Measurements from ENCODE around the gene ACAA2.
"Not testable (repeated sequence)": the region's sequence is repeated elsewhere in the genome, so short reads cannot be mapped to it uniquely, and the experiment has no call there.

ACAA2 gene

GRCh38 chr18:49819823-49820671, 6.7 kb upstream of the ACAA2 start:
- no peak for DNase-seq
- in situ Hi-C loops (cut with HindIII; ENCODE audit: low pct_ligation_motif_present, low pct_unique_long_range_greater_than_20kb, low sequenced_read_pairs): no loop called here

DNA sequence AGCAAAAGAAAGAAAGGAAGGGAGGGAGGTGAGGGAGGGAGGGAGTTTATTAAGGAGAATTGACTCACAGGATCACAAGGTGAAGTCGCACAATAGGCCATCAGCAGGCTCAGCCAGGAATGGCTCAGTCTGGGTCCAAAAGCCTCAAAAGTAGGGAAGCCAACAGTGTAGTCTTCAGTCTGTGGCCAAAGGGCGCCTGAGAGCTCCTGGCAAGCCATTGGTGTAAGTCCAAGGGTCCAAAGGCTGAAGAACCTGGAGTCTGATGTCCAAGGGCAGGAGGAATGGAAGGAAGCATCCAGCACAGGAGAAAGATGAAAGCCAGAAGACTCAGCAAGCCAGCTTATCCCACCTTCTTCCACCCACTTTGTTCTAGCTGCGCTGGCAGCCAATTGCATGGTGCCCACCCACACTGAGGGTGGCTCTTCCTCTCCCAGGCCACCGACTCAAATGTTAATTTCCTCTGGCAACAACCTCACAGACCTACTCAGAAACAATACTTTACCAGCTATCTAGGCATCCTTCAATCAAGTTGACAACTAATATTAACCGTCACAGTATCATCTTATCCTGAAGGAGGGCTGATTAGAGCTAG, 5.8 kb upstream of the ACAA2 start:
- DNase-seq: no peak
- in situ Hi-C loops (cut with HindIII; ENCODE audit: low pct_ligation_motif_present, low pct_unique_long_range_greater_than_20kb, low sequenced_read_pairs): no loop called here

DNA sequence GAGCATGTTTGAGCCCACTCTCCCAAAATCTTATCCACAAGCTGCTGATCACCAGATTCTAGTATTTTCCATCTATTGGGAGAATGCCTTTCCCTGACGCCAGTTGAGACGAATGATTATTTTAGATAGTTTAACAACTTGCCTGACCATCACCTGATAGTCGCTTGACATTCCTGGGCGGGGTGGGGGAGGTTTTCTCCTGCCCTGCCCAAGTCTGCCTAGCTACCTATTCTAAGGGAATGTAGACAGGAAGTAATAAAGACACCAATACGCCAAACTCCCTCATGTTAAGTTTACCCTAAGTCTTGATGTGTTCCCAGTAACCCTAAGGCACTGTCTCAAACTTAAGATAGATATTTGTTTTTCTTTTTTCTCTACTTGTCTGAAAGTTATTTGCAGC, 4.6 kb upstream of the ACAA2 start:
- no peak for DNase-seq
- in situ Hi-C loops (cut with HindIII; ENCODE audit: low pct_ligation_motif_present, low pct_unique_long_range_greater_than_20kb, low sequenced_read_pairs): no loop called here

DNA sequence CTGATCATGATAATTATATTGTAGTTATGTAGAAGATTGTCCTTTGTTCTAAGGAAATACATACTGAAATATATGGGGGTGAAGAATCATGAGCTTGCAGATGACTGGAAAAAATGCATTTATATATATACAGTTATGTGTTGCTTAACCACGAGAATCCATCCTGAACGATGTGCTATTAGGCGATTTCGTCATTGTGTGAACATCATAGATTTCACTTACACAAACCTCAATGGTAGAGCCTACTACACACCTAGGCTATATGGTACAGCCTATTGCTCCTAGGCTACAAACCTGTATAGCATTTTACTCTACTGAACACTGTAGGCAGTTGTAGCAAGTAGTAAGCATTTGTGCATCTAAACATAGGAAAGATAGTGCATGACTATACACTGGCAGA, 2.6 kb upstream of the ACAA2 start:
- no peak for DNase-seq
- in situ Hi-C loops (cut with HindIII; ENCODE audit: low pct_ligation_motif_present, low pct_unique_long_range_greater_than_20kb, low sequenced_read_pairs): no loop called here

DNA sequence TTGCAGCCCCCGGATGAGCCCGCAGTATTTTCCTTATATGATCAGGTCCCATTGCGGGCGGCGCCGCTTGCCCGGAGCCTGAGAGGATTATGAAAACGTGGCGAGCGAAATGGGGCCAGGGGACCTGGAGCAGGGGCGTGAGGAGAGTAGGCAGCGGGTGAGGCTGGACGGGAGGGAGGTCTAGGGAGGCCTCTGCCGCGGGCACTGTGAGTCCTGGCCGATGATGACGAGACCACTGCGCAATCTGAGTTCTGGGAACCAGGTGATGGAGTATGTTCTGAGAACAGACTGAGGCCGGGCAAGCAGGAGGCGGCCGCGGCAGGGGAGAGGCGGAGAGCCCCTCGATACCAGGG, 790 bp upstream of the ACAA2 start:
- peak; percentile 37 for DNase-seq
- in situ Hi-C loops (cut with HindIII; ENCODE audit: low pct_ligation_motif_present, low pct_unique_long_range_greater_than_20kb, low sequenced_read_pairs): no loop called here

DNA sequence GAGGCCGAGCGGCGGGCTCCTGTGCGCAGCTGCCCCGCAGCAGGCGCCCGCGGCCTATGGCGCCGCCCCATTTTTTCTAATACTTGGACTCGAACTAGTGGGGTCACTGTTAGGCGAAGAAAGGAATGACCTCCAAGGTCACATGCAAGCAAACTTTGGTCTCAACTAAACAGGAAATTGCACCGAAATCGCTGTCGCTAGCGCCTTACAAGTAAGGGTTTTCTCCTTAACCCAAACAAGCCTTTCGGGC, 339 bp downstream of the ACAA2 start:
- in situ Hi-C loops (cut with HindIII; ENCODE audit: low pct_ligation_motif_present, low pct_unique_long_range_greater_than_20kb, low sequenced_read_pairs): no loop called here
- peak; percentile 3 for DNase-seq

- no peak for DNase-seq
- in situ Hi-C loops (cut with HindIII; ENCODE audit: low pct_ligation_motif_present, low pct_unique_long_range_greater_than_20kb, low sequenced_read_pairs): no loop called here
Observed at GRCh38 chr18:49812286-49813068, 856 bp downstream of the ACAA2 start.

DNA sequence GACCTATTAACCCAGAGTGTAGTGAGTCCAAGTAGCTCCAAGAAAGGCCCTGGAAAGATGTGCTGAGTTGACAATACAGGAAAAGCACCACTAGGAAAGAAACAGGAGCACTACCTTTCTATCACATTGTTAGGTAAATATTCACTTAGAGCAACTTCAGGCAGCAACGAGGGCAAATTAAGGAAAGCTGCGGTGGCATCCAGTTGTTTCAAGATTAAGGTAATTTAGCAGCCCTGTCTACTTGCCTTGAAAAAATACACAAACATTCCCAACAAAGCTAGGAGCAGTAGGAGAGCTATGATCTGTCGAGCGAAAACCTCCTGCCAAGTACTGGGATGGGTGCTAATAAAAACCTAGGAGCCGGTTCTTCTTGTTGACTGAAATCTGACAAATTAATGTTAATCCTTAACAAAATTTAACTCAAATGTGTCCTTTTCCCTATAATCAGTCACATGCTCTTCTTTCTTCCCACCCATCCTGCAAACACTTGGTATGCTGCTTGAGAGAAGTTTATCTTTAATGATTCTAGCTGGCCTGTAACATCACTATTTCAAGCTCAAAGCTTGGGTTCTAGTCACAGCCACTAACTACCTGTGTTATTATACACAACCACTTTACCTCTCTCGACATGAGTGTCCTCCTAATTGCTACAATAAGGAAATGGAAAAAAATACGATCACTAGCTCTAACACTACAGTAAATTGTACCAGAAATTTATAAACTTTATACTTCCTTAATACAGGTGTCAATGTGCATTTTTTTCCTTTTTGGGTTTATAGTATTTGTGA, 2.0 kb downstream of the ACAA2 start:
- in situ Hi-C loops (cut with HindIII; ENCODE audit: low pct_ligation_motif_present, low pct_unique_long_range_greater_than_20kb, low sequenced_read_pairs): no loop called here
- no peak for DNase-seq

- in situ Hi-C loops (cut with HindIII; ENCODE audit: low pct_ligation_motif_present, low pct_unique_long_range_greater_than_20kb, low sequenced_read_pairs); DNase-seq: not testable (repeated sequence)
Observed at GRCh38 chr18:49808553-49809191, 4.7 kb downstream of the ACAA2 start.

GRCh38 chr18:49804096-49804495, 9.2 kb downstream of the ACAA2 start:
- in situ Hi-C loops (cut with HindIII; ENCODE audit: low pct_ligation_motif_present, low pct_unique_long_range_greater_than_20kb, low sequenced_read_pairs): no loop called here
- no peak for DNase-seq

DNA sequence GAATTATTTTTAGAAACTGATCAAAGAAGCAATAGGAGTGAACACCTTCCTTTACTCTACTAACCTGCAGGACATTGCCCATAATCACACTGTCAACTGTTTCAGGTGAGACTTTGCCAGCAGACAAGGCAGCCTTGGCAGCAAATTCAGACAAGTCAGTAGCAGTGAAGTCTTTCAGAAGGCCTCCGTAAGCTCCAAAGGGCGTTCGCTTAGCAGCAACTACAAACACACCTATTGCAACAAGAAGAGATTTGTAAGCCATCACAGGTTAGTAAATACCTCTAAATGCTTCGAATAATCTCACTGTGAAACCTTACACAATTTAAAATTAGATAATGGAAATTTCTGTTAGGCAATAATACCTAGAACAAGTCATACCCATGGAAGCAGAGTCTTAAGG, 10.7 kb downstream of the ACAA2 start:
- in situ Hi-C loops (cut with HindIII; ENCODE audit: low pct_ligation_motif_present, low pct_unique_long_range_greater_than_20kb, low sequenced_read_pairs): no loop called here
- DNase-seq: no peak

GRCh38 chr18:49800491-49800890, 12.8 kb downstream of the ACAA2 start:
- DNase-seq; in situ Hi-C loops (cut with HindIII; ENCODE audit: low pct_ligation_motif_present, low pct_unique_long_range_greater_than_20kb, low sequenced_read_pairs): not testable (repeated sequence)

- in situ Hi-C loops (cut with HindIII; ENCODE audit: low pct_ligation_motif_present, low pct_unique_long_range_greater_than_20kb, low sequenced_read_pairs); DNase-seq: not testable (repeated sequence)
Observed at GRCh38 chr18:49799806-49800205, 13.5 kb downstream of the ACAA2 start.

- DNase-seq: no peak
- in situ Hi-C loops (cut with HindIII; ENCODE audit: low pct_ligation_motif_present, low pct_unique_long_range_greater_than_20kb, low sequenced_read_pairs): no loop called here
Observed at GRCh38 chr18:49798001-49798400, 15.3 kb downstream of the ACAA2 start.

GRCh38 chr18:49795612-49796552, 17.5 kb downstream of the ACAA2 start:
- in situ Hi-C loops (cut with HindIII; ENCODE audit: low pct_ligation_motif_present, low pct_unique_long_range_greater_than_20kb, low sequenced_read_pairs): no loop called here
- DNase-seq: no peak

DNA sequence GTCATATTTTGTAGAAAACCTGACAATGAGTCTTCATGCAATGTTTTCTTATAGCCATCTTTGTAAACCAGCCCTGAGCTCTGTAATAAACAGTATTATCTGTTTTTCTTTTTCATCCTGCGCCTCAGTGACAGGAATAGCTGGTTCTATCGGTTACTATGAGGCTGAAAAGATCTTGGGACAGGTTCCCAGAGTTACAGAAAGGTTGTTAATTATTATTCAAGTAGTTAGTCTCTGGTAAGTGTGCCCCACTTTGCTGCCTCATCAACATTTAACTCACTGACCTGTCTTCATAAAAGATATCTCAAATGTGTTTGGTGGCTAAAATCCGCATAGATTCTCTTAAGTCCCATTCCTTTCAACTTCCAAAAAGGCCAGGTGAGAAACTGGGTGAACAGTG, 18.6 kb downstream of the ACAA2 start:
- DNase-seq: no peak
- in situ Hi-C loops (cut with HindIII; ENCODE audit: low pct_ligation_motif_present, low pct_unique_long_range_greater_than_20kb, low sequenced_read_pairs): no loop called here

DNA sequence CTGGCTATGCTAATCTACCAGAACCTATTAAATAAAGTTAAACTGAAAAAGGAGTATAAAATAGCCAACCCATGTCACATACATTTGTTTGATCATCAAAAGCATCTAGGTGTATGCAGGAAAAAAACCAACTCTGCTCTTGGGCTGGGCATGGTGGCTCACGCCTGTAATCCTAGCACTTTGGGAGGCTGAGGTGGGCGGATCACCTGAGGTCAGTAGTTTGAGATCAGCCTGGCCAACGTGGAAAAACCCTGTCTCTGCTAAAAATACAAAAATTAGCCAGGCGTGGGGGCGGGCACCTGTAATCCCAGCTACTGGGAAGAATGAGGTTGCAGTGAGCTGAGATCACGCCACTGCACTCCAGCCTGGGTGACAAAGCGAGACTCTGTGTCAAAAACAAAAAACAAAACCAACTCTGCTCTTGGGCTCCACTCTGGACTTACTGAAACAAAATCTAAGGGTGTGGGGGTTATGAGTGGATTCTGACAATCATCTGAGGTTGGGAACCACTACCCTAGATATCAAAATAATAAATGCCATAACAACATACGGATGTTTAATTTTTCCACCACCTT, 23.7 kb downstream of the ACAA2 start:
- in situ Hi-C loops (cut with HindIII; ENCODE audit: low pct_ligation_motif_present, low pct_unique_long_range_greater_than_20kb, low sequenced_read_pairs); DNase-seq: not testable (repeated sequence)

Data from ACHN (cell line).